RWPE2 (cell line): ENCODE data around the gene PPP1R13B.

Experiments
- ATAC-seq: fragments of 200-7000 bp; cut with Tn5 transposase; 3 replicates; pipeline ENCODE4 v1.9.1; 2021; ENCODE audit warnings: low read depth
- DNase-seq: peaks from one replicate; pipeline ENCODE4 v3.0.0-alpha.2; 2020; ENCODE audit warnings: low spot score
- H3K27ac ChIP-seq: fragments of 450-650 bp; 2 replicates; pipeline ENCODE4 v1.5.1; 2017; ENCODE audit warnings: mild to moderate bottlenecking; ENCODE audit not compliant: poor library complexity, severe bottlenecking
- H3K27me3 ChIP-seq: fragments of 250-450 bp; sonication (Bioruptor Pico); 2 replicates; pipeline ENCODE4 v1.5.1; 2021; ENCODE audit warnings: mild to moderate bottlenecking, moderate library complexity; ENCODE audit not compliant: insufficient read depth, poor library complexity, severe bottlenecking
- H3K36me3 ChIP-seq: fragments of 250-450 bp; sonication (Bioruptor Pico); 2 replicates; pipeline ENCODE4 v1.5.1; 2020; ENCODE audit warnings: low read depth, mild to moderate bottlenecking, moderate library complexity
- H3K4me1 ChIP-seq: fragments of 250-450 bp; sonication (Bioruptor Pico); 2 replicates; pipeline ENCODE4 v1.5.1; 2021; ENCODE audit warnings: mild to moderate bottlenecking, moderate library complexity; ENCODE audit not compliant: insufficient read depth, poor library complexity, severe bottlenecking
- H3K4me3 ChIP-seq: fragments of 250-450 bp; sonication (Bioruptor Pico); 2 replicates; pipeline ENCODE4 v1.5.1; 2021; ENCODE audit warnings: mild to moderate bottlenecking, moderate library complexity; ENCODE audit not compliant: severe bottlenecking
- H3K9me3 ChIP-seq: fragments of 250-450 bp; sonication (Bioruptor Pico); 2 replicates; pipeline ENCODE4 v1.5.1; 2021; ENCODE audit warnings: mild to moderate bottlenecking, moderate library complexity; ENCODE audit not compliant: severe bottlenecking
- CTCF ChIP-seq: fragments of 450-650 bp; IDR thresholded peaks from one replicate; pipeline ENCODE4 v1.5.1; 2017; ENCODE audit warnings: mild to moderate bottlenecking, moderate library complexity; ENCODE audit not compliant: poor library complexity, severe bottlenecking

Gene PPP1R13B, protein sequence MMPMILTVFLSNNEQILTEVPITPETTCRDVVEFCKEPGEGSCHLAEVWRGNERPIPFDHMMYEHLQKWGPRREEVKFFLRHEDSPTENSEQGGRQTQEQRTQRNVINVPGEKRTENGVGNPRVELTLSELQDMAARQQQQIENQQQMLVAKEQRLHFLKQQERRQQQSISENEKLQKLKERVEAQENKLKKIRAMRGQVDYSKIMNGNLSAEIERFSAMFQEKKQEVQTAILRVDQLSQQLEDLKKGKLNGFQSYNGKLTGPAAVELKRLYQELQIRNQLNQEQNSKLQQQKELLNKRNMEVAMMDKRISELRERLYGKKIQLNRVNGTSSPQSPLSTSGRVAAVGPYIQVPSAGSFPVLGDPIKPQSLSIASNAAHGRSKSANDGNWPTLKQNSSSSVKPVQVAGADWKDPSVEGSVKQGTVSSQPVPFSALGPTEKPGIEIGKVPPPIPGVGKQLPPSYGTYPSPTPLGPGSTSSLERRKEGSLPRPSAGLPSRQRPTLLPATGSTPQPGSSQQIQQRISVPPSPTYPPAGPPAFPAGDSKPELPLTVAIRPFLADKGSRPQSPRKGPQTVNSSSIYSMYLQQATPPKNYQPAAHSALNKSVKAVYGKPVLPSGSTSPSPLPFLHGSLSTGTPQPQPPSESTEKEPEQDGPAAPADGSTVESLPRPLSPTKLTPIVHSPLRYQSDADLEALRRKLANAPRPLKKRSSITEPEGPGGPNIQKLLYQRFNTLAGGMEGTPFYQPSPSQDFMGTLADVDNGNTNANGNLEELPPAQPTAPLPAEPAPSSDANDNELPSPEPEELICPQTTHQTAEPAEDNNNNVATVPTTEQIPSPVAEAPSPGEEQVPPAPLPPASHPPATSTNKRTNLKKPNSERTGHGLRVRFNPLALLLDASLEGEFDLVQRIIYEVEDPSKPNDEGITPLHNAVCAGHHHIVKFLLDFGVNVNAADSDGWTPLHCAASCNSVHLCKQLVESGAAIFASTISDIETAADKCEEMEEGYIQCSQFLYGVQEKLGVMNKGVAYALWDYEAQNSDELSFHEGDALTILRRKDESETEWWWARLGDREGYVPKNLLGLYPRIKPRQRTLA

DNA sequence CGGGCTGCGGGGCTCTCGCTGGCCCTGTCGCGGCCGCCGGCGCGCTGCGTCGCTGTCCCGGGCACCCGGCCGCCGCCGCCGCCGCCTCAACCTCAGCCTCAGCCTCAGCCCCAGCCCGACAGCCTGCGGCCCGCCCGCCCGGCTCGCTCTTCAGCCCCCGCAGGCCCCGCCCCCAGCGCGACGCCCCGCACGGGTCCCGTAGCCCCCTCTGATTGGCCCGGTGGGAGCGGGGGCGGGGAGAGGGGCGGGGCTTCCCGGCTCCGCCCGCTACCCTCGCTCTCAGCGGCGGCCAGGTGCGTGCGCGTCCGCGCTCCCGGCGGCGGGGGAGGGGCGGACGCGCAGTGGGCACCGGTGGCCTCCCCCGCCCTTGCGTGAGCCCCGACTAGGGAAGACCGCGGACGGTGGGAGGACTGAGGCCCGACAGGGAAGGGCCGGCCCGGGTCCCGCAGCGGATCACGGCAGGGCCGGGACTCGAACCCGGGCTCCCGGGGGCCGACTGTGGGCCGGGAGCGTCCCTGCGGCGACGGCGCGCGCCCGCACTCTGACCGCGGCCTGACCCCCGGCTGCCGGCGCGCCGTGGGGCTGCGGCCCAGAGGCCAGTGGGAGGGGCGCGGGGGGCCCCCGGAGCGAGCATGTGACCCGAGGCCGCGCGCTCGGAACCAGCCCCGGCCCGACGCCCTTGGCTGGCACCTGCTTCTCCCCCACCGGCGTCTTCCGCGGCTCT, at the start of gene PPP1R13B:
Gene PPP1R13B, minus strand, starts transcription at position 125 of the 724 bp plus-strand sequence. CDS start 268 bp downstream, outside the sequence.
- ATAC-seq (peak; percentile 90), DNase-seq (peak; percentile 93)
- Histone ChIP-seq H3K4me1 (peaks cover 14% of the 10 kb centered on the region), H3K4me3 (peak within 1 kb of the TSS; percentile 77), H3K9me3 (no peaks in the 10 kb centered on the region), H3K36me3 (no peaks in the 10 kb centered on the region), H3K27ac (peak within 1 kb of the TSS; percentile 60), H3K27me3 (no peaks in the 10 kb centered on the region)
- no peak for TF ChIP-seq CTCF

DNA sequence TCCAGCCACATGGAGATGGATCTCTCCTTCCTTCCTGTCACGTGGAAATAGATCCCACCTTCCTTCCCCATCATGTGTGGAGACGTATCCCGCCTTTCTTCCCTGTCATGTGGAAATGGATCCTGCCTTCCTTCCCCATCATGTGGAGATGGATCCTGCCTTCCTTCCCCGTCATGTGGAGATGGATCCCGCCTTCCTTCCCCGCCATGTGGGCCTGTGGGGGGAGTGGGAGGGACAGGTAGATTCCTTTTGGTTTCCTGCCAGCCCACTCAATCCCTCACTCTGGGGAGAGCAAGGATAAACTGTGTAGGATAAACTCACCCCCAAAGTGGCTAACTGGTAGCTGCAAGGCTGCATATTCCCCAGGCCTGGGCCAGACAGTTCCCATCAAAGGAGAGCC, 49.2 kb upstream of the PPP1R13B start:
- no peaks in the 10 kb centered on the region for H3K9me3 ChIP-seq
- H3K27me3 ChIP-seq: no peaks in the 10 kb centered on the region
- H3K4me3 ChIP-seq: no peak overlapping the region
- no peak overlapping the region for H3K27ac ChIP-seq
- TF ChIP-seq CTCF: no peak
- DNase-seq (no peak), ATAC-seq (no peak)
- no peaks in the 10 kb centered on the region for H3K36me3 ChIP-seq
- peaks cover 5% of the 10 kb centered on the region for H3K4me1 ChIP-seq

DNA sequence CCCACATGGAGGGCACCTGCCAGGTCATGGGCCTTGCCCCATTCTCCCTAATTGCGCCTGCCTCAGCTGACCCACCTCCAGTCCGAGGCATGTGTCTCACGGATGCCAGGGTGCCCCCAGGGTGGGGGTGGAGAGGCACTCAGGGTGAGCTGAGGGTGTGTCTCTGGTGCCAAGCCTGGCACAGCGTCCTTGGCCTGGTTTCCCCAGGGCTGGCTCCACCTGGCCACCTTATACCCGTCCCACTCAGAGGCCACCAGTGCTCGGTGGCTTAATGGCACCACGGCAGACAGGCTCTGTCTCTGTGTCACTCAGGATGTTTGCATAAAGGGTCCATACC, 47.3 kb upstream of the PPP1R13B start:
- H3K4me1 ChIP-seq: peaks cover 8% of the 10 kb centered on the region
- H3K27me3 ChIP-seq: no peaks in the 10 kb centered on the region
- H3K4me3 ChIP-seq: no peak overlapping the region
- ATAC-seq (no peak), DNase-seq (no peak)
- no peak for TF ChIP-seq CTCF
- H3K27ac ChIP-seq: no peak overlapping the region
- H3K9me3 ChIP-seq: no peaks in the 10 kb centered on the region
- no peaks in the 10 kb centered on the region for H3K36me3 ChIP-seq

- H3K4me1 ChIP-seq: peaks cover 13% of the 10 kb centered on the region
- ATAC-seq (no peak), DNase-seq (no peak)
- no peaks in the 10 kb centered on the region for H3K27me3 ChIP-seq
- no peaks in the 10 kb centered on the region for H3K36me3 ChIP-seq
- no peak for TF ChIP-seq CTCF
- no peak overlapping the region for H3K4me3 ChIP-seq
- no peaks in the 10 kb centered on the region for H3K9me3 ChIP-seq
- no peak overlapping the region for H3K27ac ChIP-seq
Measured at GRCh38 chr14:103894034-103894722, 46.8 kb upstream of the PPP1R13B start.
